ENCODE results near the gene ARHGEF11. TPM values are rescaled to one million over a fixed set of nuclear protein-coding genes. Genes with fewer than 3 reads are reported as not detected.

Gene ARHGEF11
- total RNA-seq, 1 experiment from 2014 or later, result 24.9 TPM

DNA sequence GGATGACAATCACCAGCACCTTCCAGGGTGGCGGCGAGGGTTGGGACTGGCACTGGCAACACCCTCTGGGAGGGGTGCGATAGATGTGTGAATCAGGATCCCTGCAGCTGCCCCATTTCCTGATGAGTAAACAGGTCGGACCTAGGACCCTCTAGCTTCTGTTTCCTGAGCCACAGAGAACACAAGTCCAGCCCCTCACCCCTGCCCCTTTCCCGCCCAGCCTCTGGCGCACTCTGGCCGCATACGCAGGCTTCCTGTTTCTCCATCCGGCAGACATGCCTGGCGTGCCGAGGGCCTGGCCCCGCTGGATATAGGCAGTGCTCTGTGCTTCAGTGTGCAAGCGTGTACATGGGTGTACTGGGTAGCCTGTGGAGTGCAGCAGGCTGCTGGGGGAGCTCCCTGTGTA, 147.4 kb downstream of the ARHGEF11 start:
- DNase-seq (ENCODE audit: low spot score), result no peak

DNA sequence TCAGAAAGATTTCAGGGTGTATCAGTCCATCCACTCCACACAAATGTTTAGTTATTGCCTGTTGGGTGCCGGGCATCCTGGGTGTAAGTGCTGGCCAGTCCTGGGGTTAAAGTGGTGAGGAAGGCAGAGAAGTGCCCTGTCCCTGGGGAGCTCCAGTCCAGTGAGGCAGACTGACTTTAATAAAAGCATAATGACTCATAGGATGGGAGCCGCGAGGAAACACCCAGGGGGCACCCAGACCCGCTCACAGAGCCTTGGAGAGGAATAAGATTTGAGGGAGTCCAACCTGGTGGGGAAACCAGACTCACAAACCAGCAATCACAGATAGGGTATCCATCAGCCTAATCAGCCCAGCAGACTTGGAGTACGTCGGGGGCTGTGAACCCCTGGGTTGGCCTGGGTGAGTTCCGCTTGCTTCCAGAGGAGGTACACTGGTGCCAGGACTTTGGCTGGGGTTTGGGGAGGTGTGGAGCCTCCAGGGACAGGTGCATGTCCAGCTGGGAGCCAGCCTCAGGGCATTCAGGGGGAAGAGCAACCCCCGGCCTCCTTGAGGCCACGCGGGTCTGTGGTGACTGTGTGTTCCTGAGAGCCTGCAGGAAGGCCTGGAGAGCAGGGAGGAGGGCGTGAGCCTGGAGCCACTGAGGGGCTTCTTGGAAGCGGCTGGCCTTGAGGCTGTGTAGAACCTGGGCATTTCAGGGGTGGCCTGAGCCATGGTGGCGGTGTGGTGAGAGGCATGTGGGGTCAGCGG, 148.3 kb downstream of the ARHGEF11 start:
- DNase-seq (ENCODE audit: low spot score), result no peak

DNA sequence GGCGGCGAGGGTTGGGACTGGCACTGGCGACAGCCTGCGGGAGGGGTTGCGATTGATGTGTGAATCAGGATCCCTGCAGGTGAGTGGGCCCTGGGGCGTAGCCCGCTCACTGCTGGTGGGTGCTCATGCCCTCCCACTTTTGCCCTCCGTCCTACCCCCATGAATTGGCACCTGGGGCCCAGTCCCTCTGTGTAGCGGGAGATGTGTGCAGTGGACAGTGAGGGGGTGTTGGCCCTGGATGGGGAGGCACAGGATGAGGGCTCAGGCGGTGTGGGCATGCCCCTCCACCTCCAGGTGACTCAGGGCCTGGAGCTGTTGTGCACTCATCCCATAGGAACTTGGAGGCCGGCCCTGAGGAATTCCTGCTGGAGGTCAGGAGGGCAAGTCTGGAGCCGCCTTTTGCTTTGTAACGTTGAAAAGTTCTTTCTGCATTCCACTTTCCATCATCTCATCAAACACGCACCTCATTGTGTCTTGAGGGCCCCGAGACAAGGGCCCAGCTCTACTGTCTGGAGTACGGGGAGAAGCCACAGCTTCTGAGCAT, 149.0 kb downstream of the ARHGEF11 start:
- DNase-seq (ENCODE audit: low spot score), result peak; percentile 28

DNA sequence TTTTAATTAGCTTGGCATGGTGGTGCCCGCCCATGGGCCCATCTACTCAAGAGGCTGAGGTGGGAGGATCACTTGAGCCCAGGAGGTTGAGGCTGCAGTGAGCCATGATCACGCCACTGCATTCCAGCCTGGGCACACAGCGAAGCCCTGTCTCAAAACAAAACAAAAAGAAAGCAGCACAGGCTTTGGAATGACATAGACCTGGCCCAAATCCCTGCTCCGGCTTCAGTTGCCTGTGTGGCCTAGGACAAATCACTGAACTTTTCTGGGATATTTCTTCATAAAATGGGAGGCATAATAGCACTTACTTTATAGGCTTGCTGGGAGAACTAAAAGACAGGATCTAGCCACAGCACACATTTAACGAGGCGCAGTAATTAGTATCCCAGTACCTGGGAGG, 149.6 kb downstream of the ARHGEF11 start:
- no peak for DNase-seq (ENCODE audit: low spot score)

DNA sequence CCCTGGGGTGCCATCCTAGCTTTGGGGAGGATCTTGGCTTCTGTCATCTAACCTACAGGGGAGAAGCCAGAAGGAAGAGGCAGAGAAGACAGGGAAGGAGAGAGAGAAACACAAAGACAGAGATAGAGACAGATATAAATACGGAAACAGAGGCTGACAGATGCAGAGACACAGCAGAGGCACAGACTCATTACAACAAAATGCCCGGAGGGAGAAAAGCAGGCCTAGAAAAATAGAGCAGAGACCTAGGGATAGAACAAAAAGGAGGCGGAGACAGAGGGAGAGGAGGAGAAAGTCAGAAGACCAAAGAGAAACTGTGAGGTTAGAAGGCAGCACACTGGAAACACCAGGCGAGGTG, 150.1 kb downstream of the ARHGEF11 start:
- no peak for DNase-seq (ENCODE audit: low spot score)

DNA sequence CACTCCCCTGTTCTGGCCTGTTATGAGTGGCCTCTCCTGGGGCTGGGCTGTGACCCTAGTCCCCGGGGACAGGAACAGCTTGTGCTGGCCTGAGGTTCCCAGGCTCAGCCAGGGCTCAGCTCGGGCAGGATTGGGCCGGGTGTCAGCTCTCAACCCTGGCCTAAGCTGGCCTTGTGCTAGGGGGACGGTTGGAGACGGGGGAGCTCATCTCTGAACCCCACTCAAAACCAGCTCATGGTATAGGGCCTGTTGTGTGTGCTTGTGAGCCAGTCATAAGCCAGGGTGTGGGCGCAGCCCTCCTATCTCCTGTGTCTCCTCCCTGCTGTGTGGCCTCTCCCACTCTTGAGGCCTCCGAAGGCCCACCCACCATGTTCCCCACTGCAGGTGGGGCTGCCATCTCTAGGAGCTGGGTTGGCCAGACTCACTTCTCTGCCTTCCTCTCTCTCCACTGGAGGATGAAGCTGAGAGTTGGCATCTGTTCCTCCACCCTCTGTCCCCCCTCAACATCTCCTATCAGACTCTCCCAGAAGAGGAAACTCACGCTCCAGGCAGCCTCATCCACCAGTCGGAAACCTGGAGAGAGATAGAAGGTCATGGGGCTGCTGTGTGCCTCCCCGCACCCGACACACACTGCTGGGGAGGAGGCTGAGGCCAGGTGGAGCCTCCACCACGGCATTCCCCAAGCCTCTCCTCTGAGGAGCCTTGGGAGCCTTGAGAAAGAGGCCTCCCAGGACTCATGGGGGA, 150.7 kb downstream of the ARHGEF11 start:
- DNase-seq (ENCODE audit: low spot score), result no peak

DNA sequence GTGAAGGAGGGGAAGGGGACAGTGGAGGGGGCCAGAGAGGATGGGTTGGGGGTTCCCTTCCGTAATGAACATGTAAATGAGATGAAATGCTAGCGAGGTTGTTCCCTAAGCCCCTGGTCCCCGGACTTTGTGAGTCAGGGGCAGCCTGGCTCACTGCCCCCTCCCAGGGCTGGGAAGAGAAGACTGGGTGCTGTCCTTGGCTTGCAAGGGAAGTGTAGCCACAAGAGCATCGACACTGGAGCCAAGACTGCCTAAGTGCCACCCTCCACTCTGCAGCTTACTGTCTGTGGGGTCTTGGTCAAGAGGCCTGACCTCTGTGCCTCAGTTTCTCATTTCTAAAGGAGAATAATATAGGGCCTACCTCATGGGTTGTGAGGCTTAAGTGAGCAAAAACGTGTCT, 151.5 kb downstream of the ARHGEF11 start:
- no peak for DNase-seq (ENCODE audit: low spot score)

DNA sequence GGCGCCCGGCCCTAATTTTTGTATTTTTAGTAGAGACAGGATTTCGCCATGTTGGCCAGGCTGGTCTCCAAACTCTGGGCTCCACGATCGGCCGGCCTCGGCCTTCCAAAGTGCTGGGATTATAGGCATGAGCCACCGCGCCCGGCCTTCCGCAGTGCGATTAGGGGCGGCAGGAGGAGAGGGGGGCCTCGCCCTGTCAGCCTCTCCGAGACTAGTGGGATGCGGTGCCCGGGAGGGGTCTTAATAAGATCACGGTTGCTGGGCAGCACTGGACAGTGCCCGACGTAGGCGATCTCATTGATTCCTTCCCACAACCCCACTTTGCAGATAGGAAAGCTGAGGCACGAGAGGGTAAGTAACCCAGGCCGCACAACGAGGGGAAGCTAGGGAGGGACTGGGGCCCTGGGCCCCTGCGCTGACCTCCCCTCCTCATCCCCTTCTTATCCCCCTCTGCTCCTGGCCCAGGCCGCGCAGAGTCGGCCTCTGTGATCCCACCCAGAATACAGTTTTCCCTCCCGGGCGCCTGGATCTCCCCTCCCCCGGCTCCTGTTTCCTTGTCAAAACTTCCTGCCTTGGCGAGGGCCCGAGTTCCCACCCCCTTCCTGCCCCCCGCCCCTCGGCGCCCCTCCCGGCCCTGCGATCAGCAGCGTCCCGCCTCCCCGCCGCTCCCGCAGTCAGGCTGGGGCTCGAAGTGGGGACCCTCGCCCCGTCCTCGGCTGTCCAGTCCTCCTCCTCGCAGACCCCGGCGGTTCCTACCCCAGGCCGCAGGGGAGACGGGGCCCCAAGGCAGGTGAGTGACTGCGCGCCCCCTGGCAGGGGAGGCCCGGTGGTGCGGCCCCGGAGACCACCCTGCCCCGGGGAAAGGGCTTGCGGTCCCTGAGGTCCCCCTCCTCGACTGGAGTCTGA, 152.2 kb downstream of the ARHGEF11 start, which contains the start of gene PEAR1:
Gene PEAR1 (plus strand): TSS at position 671 of the 906 bp plus-strand sequence. CDS start 10,209 bp downstream, outside the sequence.
- no peak for DNase-seq (ENCODE audit: low spot score)

DNA sequence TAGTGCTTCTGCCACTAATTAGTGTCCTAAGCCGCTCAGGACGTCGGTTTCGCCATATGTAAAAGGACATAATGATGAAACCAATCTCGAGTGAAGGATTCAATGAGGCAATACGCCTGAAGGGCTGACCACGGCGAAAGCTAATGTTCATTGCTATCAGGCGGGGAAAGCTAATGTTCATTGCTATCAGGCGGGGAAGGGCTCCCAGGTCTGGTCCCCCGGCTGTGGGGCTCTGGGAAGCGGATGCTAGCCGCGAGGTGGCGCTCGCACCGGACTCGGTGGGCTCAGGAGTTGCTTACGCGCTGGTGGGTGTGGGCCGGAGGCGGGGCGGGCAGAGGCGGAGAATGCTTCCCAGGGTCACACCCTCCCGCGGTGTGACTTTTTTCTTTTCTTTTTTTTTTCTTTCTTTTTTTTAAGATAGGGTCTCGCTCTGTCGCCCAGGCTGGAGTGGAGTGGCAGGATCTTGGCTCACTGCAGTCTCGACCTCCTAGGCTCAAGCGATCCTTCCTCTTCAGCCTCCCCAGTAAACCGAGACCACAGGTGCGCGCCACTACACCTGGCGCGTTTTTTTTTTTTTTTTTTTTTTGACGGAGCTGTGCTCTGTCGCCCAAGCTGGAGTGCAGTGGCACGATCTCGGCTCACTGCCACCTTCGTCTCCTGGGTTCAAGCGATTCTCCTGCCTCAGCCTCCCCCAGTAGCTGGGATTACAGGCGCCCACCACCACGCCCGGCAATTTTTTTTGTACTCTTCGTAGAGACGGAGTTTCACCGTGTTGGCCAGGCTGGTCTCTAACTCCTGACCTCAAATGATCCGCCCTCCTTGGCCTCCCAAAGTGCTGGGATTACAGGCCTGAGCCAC, 153.1 kb downstream of the ARHGEF11 start:
- DNase-seq (ENCODE audit: low spot score), result peak; percentile 90

DNA sequence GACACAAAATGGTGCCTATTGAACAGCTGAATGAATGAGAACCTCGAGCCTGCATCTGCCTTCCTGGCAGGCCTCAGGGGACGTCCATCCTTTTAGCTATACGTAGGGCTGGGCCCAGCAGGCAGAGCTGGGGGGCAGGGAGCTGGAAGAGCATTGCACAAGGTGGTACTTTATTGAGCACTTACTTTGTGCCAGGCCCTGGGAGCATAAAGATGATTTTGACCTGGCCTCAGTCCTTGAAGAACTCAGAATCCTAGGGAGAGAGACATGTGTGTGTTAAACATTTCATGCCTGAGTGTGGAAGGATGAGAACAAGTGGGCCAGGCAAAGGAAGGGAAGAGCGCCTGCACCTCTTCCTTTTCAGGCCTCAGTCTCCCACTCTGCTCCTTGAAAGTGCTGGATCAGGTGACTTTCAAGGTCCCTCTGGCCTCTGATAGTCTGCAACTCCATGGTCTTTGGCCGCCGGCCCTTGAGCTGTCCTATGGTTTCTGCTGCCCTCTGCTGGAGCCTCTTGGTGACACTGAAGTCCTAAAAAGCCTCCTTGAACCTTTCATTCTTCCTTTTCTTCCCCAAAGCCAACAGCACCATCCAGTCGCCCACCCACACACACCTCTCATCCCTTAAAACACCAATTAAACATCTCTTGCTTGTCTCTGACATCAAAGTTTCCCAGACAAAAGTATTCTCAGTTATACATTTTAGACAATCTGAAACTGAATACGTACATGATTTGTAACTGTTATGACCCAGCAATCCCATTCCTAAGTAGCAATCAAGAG, 155.6 kb downstream of the ARHGEF11 start:
- peak; percentile 90 for DNase-seq (ENCODE audit: low spot score)

DNA sequence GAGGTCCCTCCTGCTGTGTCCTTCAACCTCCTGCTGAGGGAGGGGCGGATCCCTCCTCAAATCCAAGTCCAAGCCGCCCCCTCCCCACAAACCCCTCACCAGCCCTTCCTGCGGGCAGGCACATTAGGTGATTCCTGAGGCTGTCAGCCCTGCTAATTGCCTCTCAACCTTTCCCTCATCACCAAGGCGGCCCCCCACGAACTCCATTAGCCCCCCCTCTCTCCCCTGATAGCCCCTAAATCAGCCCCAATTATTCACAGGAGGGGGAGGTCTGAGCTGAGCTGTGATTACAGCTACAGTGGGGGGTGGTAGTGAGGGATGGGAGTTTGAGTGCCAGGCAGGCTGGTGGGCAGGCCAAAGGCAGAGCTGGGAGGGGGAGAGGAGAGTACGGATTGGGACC, 157.8 kb downstream of the ARHGEF11 start:
- DNase-seq (ENCODE audit: low spot score), result no peak

DNA sequence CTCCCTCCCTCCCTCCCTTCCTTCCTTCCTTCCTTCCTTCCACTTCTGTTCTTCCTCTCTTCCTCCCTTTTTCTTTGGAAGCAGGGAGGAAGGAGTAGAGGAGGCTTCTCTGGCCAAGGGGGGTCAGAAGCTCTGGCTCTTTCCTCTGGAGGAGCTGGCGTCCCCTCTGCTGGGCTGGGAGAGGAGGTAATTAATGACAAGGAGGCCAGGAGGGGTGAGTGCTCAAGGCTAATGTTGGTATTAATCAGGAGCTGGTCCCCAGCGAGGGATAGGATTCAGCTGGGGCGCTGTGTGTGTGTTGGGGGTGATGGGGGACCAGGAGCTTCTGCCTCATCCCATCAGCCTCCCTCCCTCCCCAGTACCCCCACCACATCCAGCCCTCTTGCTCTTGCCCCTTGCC, 158.2 kb downstream of the ARHGEF11 start:
- no peak for DNase-seq (ENCODE audit: low spot score)

DNA sequence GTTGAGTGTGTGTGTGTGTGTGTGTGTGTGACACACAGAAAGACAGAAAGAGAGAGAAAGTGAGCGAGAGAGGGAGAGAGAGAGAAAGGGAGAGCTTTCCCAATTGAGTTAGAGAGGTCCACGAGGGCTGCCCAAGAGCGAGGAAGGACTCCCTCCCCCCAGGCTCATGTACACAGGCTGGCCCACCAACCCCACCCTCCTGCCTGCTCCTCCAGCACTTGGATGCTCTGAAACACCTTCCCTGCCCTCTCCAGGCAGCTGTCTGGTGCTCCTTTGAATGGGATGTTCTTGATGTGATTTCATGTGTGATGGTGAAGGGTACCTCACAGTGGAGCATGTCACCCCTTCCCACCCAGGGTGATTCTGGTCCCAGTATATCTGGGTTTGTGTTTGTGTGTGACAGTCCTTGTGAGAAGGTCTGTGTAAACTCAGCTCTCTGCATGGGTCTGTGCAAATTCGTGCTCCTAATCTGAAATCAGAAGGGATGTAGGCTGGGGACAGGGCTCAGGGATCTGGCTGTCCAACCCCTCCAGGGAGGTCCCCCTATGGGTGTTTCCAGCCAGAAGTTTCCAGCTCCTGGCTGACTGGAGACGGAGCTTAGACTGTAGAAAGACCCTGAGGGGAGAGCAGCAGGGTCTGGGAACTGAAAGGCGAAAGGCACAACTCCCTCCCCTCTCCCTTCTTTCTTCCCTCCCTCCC, 158.8 kb downstream of the ARHGEF11 start:
- DNase-seq (ENCODE audit: low spot score), result no peak

DNA sequence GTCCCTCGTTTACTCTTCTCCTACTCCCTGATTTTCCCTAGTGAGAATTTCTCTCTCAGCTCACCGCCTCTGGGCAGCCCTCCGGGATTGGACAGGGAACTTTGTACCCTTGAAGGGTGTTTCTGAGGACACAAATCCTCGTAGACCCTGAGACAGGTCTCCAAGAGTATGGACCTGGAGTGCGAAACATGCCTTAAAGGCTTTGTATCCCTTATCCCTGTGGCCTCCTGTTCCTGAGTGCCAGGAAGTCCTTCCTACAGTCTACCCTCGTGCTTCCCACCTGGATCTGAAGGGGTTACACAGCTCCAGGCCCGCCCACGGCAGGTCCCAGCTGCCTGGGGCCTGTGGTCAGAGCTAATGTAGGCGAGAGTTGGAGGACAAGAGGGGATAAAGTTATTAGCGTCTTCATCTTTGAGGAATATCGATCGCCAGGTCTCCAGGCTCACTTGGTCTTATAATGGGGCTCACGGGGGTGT, 159.6 kb downstream of the ARHGEF11 start:
- no peak for DNase-seq (ENCODE audit: low spot score)

DNA sequence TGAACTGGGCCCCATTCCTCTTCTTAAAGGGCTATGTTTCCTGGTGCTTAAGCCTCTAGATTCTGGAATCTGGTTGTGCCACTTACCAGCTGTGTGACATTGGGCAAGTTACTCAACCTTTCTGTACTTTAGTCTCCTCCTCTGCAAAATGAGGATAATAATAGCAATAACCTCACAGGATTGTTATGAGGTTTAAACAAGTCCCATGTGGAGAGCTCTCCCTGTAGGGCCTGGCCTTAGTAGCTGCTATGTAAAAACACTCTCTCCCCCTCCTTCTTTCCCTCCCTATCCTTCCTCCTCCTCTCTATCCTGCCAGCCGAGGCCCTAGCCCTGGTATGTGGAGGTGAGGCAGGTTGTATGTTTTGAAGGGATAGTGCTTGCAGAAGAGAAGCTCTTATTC, 160.2 kb downstream of the ARHGEF11 start:
- no peak for DNase-seq (ENCODE audit: low spot score)

All from HT-29 (cell line).